Psoas muscle (tissue), 8 donors: Measurements from ENCODE around the gene REXO4. TPM values are rescaled to one million over a fixed set of nuclear protein-coding genes. Genes with fewer than 3 reads are reported as not detected.

Experiments used
- ATAC-seq, 4 donors: fragments of 200-7000 bp; cut with Tn5 transposase; one replicate each; pipeline ENCODE4 v1.9.1; 2020; ENCODE audit warnings: moderate library complexity in 3 of 4, mild to moderate bottlenecking in 2 of 4
- DNase-seq, 2 donors: peaks; one replicate each; pipeline ENCODE4 v3.0.0-alpha.2; 2020
- H3K27ac ChIP-seq: fragments of 200-600 bp; one replicate; pipeline ENCODE4 v1.8.0; 2022
- H3K27me3 ChIP-seq, 3 donors: fragments of 200-600 bp in 1 of 3; one replicate each; pipeline versions ENCODE4 v1.6.1 to v1.8.0; 2013 to 2022; ENCODE audit warnings: low read length in 2 of 3, mild to moderate bottlenecking in 2 of 3, moderate library complexity in 1 of 3; ENCODE audit not compliant: insufficient read depth in 3 of 3
- H3K36me3 ChIP-seq, 2 donors: fragments of 200-600 bp in 1 of 2; one replicate each; pipeline versions ENCODE4 v1.6.1 to v1.8.0; 2013 to 2022; ENCODE audit warnings: low read depth in 1 of 2, mild to moderate bottlenecking in 1 of 2, moderate library complexity in 1 of 2; ENCODE audit not compliant: insufficient read depth in 1 of 2
- H3K4me1 ChIP-seq: fragments of 200-600 bp; one replicate; pipeline ENCODE4 v1.8.0; 2022
- H3K4me3 ChIP-seq: fragments of 200-600 bp; one replicate; pipeline ENCODE4 v1.8.0; 2022; ENCODE audit warnings: mild to moderate bottlenecking
- H3K9me3 ChIP-seq: fragments of 200-600 bp; one replicate; pipeline ENCODE4 v1.8.0; 2022
- WGBS, 3 donors: extraction: QIAGEN DNeasy Blood & Tissue Kit; methylation state at CpG; one replicate each; pipeline versions ENCODE4 v1.1.6 to v1.1.7; 2013; 5-methylcytosine and 5-hydroxymethylcytosine counted together
- intact Hi-C, 2 donors: fragments of 100-400 bp; cut with DNase I; formaldehyde crosslinking; loops; one replicate each; pipeline versions ENCODE4 v1.11.0 to v1.14.2; 2022
- polyA plus RNA-seq, 3 donors: library from polyadenylated mRNA; stranded (reverse); fragments of 200-250 nt; gene quantifications; one replicate each; pipeline ENCODE4 v1.2.3, GENCODE V29; 2013
- total RNA-seq, 4 donors: library from RNA; stranded (reverse); fragmentation: NEBNext Ultra II Directional in 2 of 4; extraction: Animal tissue kit (Norgen Biotek cat#: 25700) in 2 of 4; gene quantifications; one replicate each; pipeline versions ENCODE4 v1.2.1 to v1.2.4, GENCODE V29; 2021 to 2023
- TF ChIP-seq, protein P1 (sequence below): fragments of 200-600 bp; IDR thresholded peaks from one replicate; pipeline ENCODE4 v1.8.0; 2022; ENCODE audit warnings: antibody characterized with exemption
- donor health status: healthy with polysubstance abuse.
- donor health status: DM: no; HTN: no; CAD: no; lungs with moderate emphysema.
- donor health status: Bipolar disorder and iron deficiency.
- donor health status: healthy.
- donor health status: DM: yes; HTN: yes; CAD: no.
- donor health status: DM: no; HTN: no; CAD: no.
- donor health status: DM: no; HTN: no; CAD: no.
- donor health status: DM: yes; HTN: yes; CAD: no.

Gene REXO4
- total and polyA plus RNA-seq, 7 donors, result 23.8 to 75.2 (median 31.2) TPM

DNA sequence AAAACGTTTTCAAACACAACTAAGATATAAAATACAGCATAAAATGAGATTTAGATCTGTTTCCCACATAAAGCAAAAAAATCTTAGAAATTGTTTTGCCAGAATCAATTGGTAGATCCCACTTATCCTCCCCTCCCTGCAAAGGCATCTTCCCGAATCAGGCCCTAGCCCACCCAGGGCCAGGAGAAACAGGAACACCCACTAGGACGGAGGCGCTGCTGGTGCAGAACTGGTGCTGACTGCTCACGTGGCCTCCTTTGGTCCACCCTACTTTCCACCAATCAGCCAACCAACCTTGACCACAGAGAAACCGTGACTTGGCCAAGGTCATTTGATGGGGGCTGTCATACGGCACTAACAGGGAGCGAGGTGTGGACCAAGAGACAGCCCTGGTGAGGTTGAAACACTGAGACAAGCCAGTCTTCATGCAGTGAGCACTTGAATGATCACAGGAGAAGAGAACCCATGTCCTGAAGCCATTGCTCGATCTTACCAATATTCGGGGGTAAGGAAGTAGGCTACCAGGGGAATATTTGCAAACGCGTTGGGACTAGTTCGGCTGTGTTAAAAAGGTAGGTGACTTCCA, 56.2 kb downstream of the REXO4 start:
- Histone ChIP-seq H3K36me3 (peaks cover 8 to 74% of the 10 kb centered on the region in 2 donors), H3K4me1 (peaks cover 11% of the 10 kb centered on the region), H3K4me3 (no peak overlapping the region), H3K9me3 (no peaks in the 10 kb centered on the region), H3K27ac (no peak overlapping the region), H3K27me3 (no peaks in the 10 kb centered on the region)
- DNase-seq, result no peak
- intact Hi-C loops, result no loop called here
- TF ChIP-seq, protein P1, sequence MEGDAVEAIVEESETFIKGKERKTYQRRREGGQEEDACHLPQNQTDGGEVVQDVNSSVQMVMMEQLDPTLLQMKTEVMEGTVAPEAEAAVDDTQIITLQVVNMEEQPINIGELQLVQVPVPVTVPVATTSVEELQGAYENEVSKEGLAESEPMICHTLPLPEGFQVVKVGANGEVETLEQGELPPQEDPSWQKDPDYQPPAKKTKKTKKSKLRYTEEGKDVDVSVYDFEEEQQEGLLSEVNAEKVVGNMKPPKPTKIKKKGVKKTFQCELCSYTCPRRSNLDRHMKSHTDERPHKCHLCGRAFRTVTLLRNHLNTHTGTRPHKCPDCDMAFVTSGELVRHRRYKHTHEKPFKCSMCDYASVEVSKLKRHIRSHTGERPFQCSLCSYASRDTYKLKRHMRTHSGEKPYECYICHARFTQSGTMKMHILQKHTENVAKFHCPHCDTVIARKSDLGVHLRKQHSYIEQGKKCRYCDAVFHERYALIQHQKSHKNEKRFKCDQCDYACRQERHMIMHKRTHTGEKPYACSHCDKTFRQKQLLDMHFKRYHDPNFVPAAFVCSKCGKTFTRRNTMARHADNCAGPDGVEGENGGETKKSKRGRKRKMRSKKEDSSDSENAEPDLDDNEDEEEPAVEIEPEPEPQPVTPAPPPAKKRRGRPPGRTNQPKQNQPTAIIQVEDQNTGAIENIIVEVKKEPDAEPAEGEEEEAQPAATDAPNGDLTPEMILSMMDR, result no peak
- no peak for ATAC-seq
- WGBS, 3 donors, result 76 to 85% (median 81%) methylated on average over 13 of the region's 13 CpGs

DNA sequence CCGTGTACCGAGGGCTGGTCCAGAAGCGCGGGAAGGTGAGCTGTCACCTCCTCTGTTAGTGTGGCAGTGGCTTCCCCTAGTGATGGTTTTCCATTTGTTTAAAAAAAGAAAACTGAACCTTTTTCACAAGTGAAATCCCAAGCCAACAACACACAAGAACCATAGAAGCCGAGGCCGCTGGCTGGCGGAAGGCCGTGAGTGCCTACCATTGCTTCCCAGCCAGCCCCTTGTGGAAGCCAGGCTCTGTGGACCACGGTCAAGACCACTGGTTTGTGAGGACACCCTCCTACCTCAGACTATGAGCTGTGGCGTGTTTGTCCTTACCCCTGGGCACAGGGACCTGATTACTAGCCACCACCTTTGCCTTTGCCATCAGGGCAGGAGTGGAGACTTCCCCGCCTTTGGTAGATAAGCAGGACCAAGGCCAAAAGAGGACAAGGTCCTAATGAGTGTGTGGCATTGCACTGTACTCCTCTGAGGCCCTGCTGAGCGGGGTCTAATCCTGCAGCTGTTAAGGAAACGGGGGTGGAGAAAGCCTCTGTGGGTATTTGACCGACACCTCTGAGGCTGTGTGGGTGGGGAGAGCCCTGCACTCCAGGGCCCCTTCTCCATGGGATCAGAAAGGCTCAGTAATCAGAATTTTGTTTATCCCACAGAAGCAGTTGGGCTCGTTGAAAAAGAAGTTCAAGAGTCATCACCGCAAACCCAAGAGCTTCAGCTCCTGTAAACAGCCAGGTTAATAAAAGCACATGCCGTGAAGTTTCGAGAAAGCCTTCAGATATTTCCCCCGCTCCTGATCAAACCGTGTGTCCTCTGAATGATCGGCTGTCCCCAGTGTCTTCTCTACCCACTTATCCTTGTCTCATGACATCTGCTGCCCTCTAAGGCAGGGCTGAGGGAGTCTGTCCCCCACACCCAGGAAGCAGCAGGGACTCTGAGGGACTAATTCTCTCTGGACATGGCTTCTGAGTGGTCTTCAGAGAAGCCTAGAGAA, 57.1 kb downstream of the REXO4 start:
- Histone ChIP-seq H3K27me3 (no peaks in the 10 kb centered on the region), H3K4me1 (peaks cover 11% of the 10 kb centered on the region), H3K4me3 (no peak overlapping the region), H3K36me3 (peaks cover 5 to 65% of the 10 kb centered on the region in 2 donors), H3K27ac (no peak overlapping the region), H3K9me3 (no peaks in the 10 kb centered on the region)
- intact Hi-C loops, result no loop called here
- TF ChIP-seq, protein P1, result no peak
- no peak for ATAC-seq
- 69 to 71% (median 70%) methylated on average over 21 of the region's 21 CpGs for WGBS, 3 donors
- no peak for DNase-seq

DNA sequence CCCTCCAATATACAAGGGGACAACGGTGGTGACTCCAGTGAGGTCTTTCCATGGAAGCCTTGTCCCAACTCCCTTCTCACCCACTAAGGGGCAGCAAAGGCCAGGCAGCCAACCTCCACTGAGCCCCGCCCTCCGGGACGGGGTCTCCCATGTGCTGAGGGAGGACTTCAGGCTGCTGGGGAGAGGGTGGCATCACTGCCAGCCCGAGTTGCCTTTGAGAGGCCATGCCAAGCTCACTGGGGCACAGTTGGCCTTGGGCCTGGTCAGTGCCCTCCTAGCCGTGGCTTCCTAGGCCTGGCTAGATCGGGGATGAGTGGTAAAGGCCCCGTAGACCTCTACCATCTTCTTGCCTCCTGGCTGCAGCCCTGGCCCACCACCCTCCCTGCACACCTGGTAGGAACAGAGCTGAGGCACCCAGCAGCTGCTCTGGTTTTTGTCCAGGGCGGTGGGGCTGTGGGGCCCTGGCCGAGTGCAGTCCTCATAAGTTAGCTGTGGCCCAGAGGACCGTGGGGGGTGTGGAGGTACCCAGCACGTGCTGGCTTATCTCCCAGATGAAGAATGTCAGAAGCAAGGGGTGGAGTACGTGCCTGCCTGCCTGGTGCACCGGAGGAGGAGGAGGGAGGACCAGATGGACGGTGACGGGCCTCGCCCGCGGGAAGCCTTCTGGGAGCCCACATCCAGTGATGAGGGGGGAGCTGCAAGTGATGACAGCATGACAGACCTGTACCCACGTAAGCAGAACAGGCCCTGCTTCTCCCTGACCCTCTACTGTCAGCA, 58.2 kb downstream of the REXO4 start:
- Histone ChIP-seq H3K4me1 (peaks cover 22% of the 10 kb centered on the region), H3K36me3 (peaks cover 3 to 54% of the 10 kb centered on the region in 2 donors), H3K4me3 (no peak overlapping the region), H3K27ac (no peak overlapping the region), H3K9me3 (no peaks in the 10 kb centered on the region), H3K27me3 (no peaks in the 10 kb centered on the region)
- TF ChIP-seq, protein P1, result peak; percentile 22
- intact Hi-C loops, result loop anchor here in 1 of 2 donors (5.0 to 10.0 kb wide), 3 partner anchors 48 to 128 kb away; no protein-coding TSS in a partner anchor
- WGBS, 3 donors, result 43 to 56% (median 48%) methylated on average over 20 of the region's 20 CpGs
- ATAC-seq, result no peak
- no peak for DNase-seq

DNA sequence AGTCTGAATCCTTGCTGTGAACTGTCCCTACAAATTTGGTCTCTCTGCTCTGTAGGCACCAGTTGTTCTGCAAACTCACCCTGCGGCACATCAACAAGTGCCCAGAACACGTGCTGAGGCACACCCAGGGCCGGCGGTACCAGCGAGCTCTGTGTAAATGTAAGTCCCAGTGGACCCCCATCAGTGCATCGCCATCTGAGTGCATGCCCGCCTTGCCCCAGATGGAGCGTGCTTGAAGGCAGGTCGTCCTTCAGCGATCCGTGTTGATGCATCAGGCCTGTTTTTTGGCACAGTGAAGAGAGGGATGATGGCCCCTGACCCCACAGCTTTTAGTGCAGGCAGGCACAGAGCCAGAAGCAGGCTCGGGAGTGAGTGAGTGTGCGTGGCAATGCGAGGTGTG, 60.2 kb downstream of the REXO4 start:
- Histone ChIP-seq H3K36me3 (peaks cover 3 to 54% of the 10 kb centered on the region in 2 donors), H3K9me3 (no peaks in the 10 kb centered on the region), H3K27ac (no peak overlapping the region), H3K4me3 (no peak overlapping the region), H3K4me1 (peaks cover 25% of the 10 kb centered on the region), H3K27me3 (no peaks in the 10 kb centered on the region)
- DNase-seq (no peak), ATAC-seq (no peak)
- intact Hi-C loops, result loop anchor here in 1 of 2 donors (5.0 to 10.0 kb wide), 3 partner anchors 50 to 130 kb away; no protein-coding TSS in a partner anchor
- TF ChIP-seq, protein P1, result no peak
- WGBS, 3 donors, result 77 to 85% (median 77%) methylated on average over 14 of the region's 14 CpGs
